H1 (cell line): ENCODE measurements around the gene LIMS1. TPM values are rescaled to one million over a fixed set of nuclear protein-coding genes. Genes with fewer than 3 reads are reported as not detected.
A peak's percentile ranks its signal among the peaks of the same experiment; 100 is the strongest.

ENCODE experiments used
- CTCF ChIA-PET: fragments of 300-600 bp; sonication (Branson Sonifier 250); formaldehyde crosslinking; loops from one replicate; lab custom pipeline; 2021; ENCODE audit not compliant: partially characterized antibody; lab: Charles Lee
- POLR2A ChIA-PET: fragments of 300-600 bp; sonication (Branson Sonifier 250); formaldehyde crosslinking; loops from one replicate; lab custom pipeline; 2021; ENCODE audit warnings: inconsistent platforms; ENCODE audit not compliant: partially characterized antibody; lab: Charles Lee
- DNase-seq, 2 experiments: peaks; one replicate each; pipeline versions ENCODE4 v3.0.0 to v3.0.0-alpha.2; 2010 to 2022; ENCODE audit warnings: low spot score in 2 of 2, low read depth in 1 of 2, mixed read lengths in 1 of 2
- FAIRE-seq: peaks from 2 replicates; lab custom pipeline; 2011; peaks lifted over from hg19 to GRCh38; lab: Jason Lieb, UNC
- H2AFZ ChIP-seq: 2 replicates; pipeline ENCODE4 v1.8.1; 2012; ENCODE audit warnings: low read length, inconsistent platforms
- H2AK5ac ChIP-seq: 2 replicates; pipeline ENCODE4 v1.6.1; 2013; ENCODE audit warnings: low read depth, low read length
- H2BK120ac ChIP-seq: replicated peaks from 2 replicates; pipeline ENCODE3; 2013; ENCODE audit warnings: low read depth, low read length, inconsistent platforms
- H2BK12ac ChIP-seq: 2 replicates; pipeline ENCODE4 v1.6.1; 2013; ENCODE audit warnings: low read depth, low read length
- H2BK15ac ChIP-seq: 2 replicates; pipeline ENCODE4 v1.6.1; 2013; ENCODE audit warnings: low read length
- H2BK20ac ChIP-seq: 2 replicates; pipeline ENCODE4 v1.6.1; 2013; ENCODE audit warnings: low read length
- H2BK5ac ChIP-seq: 2 replicates; pipeline ENCODE4 v1.6.1; 2013; ENCODE audit warnings: low read depth, low read length
- H3K14ac ChIP-seq: 2 replicates; pipeline ENCODE4 v1.6.1; 2013; ENCODE audit warnings: inconsistent platforms; ENCODE audit not compliant: insufficient read length
- H3K18ac ChIP-seq: 2 replicates; pipeline ENCODE4 v1.6.1; 2013; ENCODE audit warnings: low read length; ENCODE audit errors: extremely low read depth
- H3K23ac ChIP-seq: 2 replicates; pipeline ENCODE4 v1.6.1; 2013; ENCODE audit warnings: inconsistent platforms; ENCODE audit not compliant: insufficient read length
- H3K23me2 ChIP-seq: 2 replicates; pipeline ENCODE4 v1.6.1; 2013; ENCODE audit warnings: low read depth, low read length
- H3K27ac ChIP-seq: 2 replicates; pipeline ENCODE4 v1.6.1; 2011; ENCODE audit warnings: low read depth, low read length, inconsistent platforms
- H3K27me3 ChIP-seq, 4 experiments: replicated peaks in 1 of 4; 1 replicate in 1 of 4; 2 replicates in 3 of 4; pipeline versions ENCODE4 v1.6.1 to v1.8.1; 2011 to 2013; ENCODE audit warnings: low read length in 3 of 4, mild to moderate bottlenecking in 3 of 4, inconsistent platforms in 2 of 4, mixed read lengths in 2 of 4, moderate library complexity in 1 of 4; ENCODE audit not compliant: control insufficient read depth in 3 of 4, insufficient read depth in 3 of 4; ENCODE audit errors: extremely low read depth in 1 of 4
- H3K36me3 ChIP-seq, 4 experiments: 2 replicates each; pipeline versions ENCODE4 v1.6.1 to v1.8.1; 2011 to 2013; ENCODE audit warnings: mild to moderate bottlenecking in 4 of 4, low read length in 3 of 4, moderate library complexity in 2 of 4, control low read depth in 1 of 4, inconsistent platforms in 1 of 4; ENCODE audit not compliant: insufficient read depth in 4 of 4, control insufficient read depth in 2 of 4
- H3K4ac ChIP-seq: replicated peaks from 2 replicates; pipeline ENCODE3; 2013; ENCODE audit warnings: low read length, low read depth, mixed read lengths, inconsistent platforms; ENCODE audit not compliant: insufficient read length
- H3K4me1 ChIP-seq, 4 experiments: replicated peaks in 1 of 4; 1 replicate in 1 of 4; 2 replicates in 3 of 4; pipeline versions ENCODE4 v1.6.1 to v1.8.1; 2011 to 2013; ENCODE audit warnings: low read length in 3 of 4, inconsistent platforms in 2 of 4, mixed read lengths in 1 of 4; ENCODE audit not compliant: insufficient read depth in 4 of 4, control insufficient read depth in 3 of 4
- H3K4me2 ChIP-seq, 2 experiments: 2 replicates each; pipeline versions ENCODE4 v1.6.1 to v1.8.1; 2011 to 2013; ENCODE audit warnings: low read depth in 2 of 2, low read length in 2 of 2, control low read depth in 1 of 2, inconsistent platforms in 1 of 2, mild to moderate bottlenecking in 1 of 2; ENCODE audit not compliant: insufficient read depth in 1 of 2
- H3K4me3 ChIP-seq, 4 experiments: fragments of 200-600, 300-600 bp in 1 of 4; sonication (generic), shearing (Covaris generic), sonication (Bioruptor Twin) in 1 of 4; 2 replicates each; pipeline versions ENCODE4 v1.5.1 to v1.8.1; 2011 to 2016; ENCODE audit warnings: low read length in 4 of 4, low read depth in 3 of 4, control low read depth in 2 of 4, inconsistent platforms in 2 of 4, mild to moderate bottlenecking in 2 of 4, mixed read lengths in 1 of 4, moderate library complexity in 1 of 4; ENCODE audit not compliant: insufficient read depth in 2 of 4; ENCODE audit errors: extremely low read depth in 1 of 4
- H3K56ac ChIP-seq: replicated peaks from 2 replicates; pipeline ENCODE3; 2013; ENCODE audit warnings: low read depth, mild to moderate bottlenecking, mixed read lengths, low read length, inconsistent platforms; ENCODE audit not compliant: insufficient read length
- H3K79me1 ChIP-seq: 2 replicates; pipeline ENCODE4 v1.6.1; 2013; ENCODE audit warnings: low read depth, low read length, control low read depth
- H3K79me2 ChIP-seq, 2 experiments: 2 replicates each; pipeline versions ENCODE4 v1.6.1 to v1.8.1; 2012 to 2013; ENCODE audit warnings: low read length in 2 of 2, mild to moderate bottlenecking in 2 of 2, inconsistent platforms in 1 of 2; ENCODE audit not compliant: insufficient read depth in 2 of 2, control insufficient read depth in 1 of 2
- H3K9ac ChIP-seq, 4 experiments: replicated peaks in 1 of 4; 1 replicate in 1 of 4; 2 replicates in 3 of 4; pipeline versions ENCODE4 v1.6.1 to v1.8.1; 2011 to 2013; ENCODE audit warnings: low read depth in 3 of 4, low read length in 3 of 4, control low read depth in 2 of 4, mild to moderate bottlenecking in 2 of 4, moderate library complexity in 2 of 4, inconsistent platforms in 1 of 4; ENCODE audit errors: extremely low read depth in 1 of 4
- H3K9me3 ChIP-seq, 2 experiments: 2 replicates each; pipeline versions ENCODE4 v1.6.1 to v1.8.1; 2012 to 2013; ENCODE audit warnings: mild to moderate bottlenecking in 2 of 2, moderate library complexity in 2 of 2, control low read depth in 1 of 2, inconsistent platforms in 1 of 2, low read depth in 1 of 2, low read length in 1 of 2, mixed read lengths in 1 of 2; ENCODE audit not compliant: insufficient read depth in 2 of 2
- H4K20me1 ChIP-seq, 2 experiments: replicated peaks in 1 of 2; 2 replicates each; pipeline versions ENCODE3 to v1.8.1; 2011 to 2013; ENCODE audit warnings: inconsistent platforms in 2 of 2, low read length in 2 of 2, mild to moderate bottlenecking in 1 of 2; ENCODE audit not compliant: insufficient read depth in 2 of 2, control insufficient read depth in 1 of 2
- H4K5ac ChIP-seq: 2 replicates; pipeline ENCODE4 v1.6.1; 2013; ENCODE audit warnings: low read length, low read depth, mixed read lengths, inconsistent platforms; ENCODE audit not compliant: insufficient read length
- H4K8ac ChIP-seq: 2 replicates; pipeline ENCODE4 v1.8.0; 2013; ENCODE audit warnings: mild to moderate bottlenecking, moderate library complexity, low read length, inconsistent platforms; ENCODE audit not compliant: insufficient read depth; ENCODE audit errors: extremely low read depth
- H4K91ac ChIP-seq: replicated peaks from 2 replicates; pipeline ENCODE3; 2013; ENCODE audit warnings: low read length, mixed read lengths, inconsistent platforms; ENCODE audit not compliant: insufficient read length
- CEBPB ChIP-seq: IDR thresholded peaks from 2 replicates; pipeline ENCODE4 v1.6.1; 2012; ENCODE audit warnings: low read depth, low read length
- CTBP2 ChIP-seq: IDR thresholded peaks from 2 replicates; pipeline ENCODE4 v1.7.0; 2011; ENCODE audit warnings: borderline replicate concordance, mild to moderate bottlenecking, moderate library complexity, mixed read lengths, low read length; ENCODE audit not compliant: insufficient read depth, insufficient read length
- JUN ChIP-seq: IDR thresholded peaks from 2 replicates; pipeline ENCODE4 v1.6.1; 2011; ENCODE audit warnings: low read depth, mild to moderate bottlenecking, improper control_type of control experiment, low read length
- MAFK ChIP-seq: IDR thresholded peaks from 2 replicates; pipeline ENCODE4 v1.6.1; 2012; ENCODE audit warnings: low read depth, mild to moderate bottlenecking, improper control_type of control experiment, low read length
- RAD21 ChIP-seq, 2 experiments: IDR thresholded peaks in 1 of 2; conservative IDR thresholded peaks in 1 of 2; 2 replicates each; pipeline ENCODE4 v1.6.1; 2011; ENCODE audit warnings: low read depth in 2 of 2, low read length in 2 of 2, improper control_type of control experiment in 1 of 2, inconsistent platforms in 1 of 2, mild to moderate bottlenecking in 1 of 2, moderate library complexity in 1 of 2
- SP1 ChIP-seq: IDR thresholded peaks from 2 replicates; pipeline ENCODE4 v1.6.1; 2011; ENCODE audit warnings: low read depth, low read length
- WGBS, 2 experiments: shearing (Covaris generic) in 1 of 2; methylation state at CpG; one replicate each; pipeline versions ENCODE4 v1.1.6 to v1.1.7; 2013 to 2015; ENCODE audit warnings: low lambda C conversion rate in 2 of 2, mixed read lengths in 2 of 2, inconsistent platforms in 1 of 2, low coverage in 1 of 2, missing lambda C conversion rate in 1 of 2; ENCODE audit not compliant: insufficient replicate concordance in 2 of 2, insufficient coverage in 1 of 2, insufficient read length in 1 of 2; ENCODE audit errors: extremely low coverage in 1 of 2, missing lambda C conversion rate in 1 of 2; 5-methylcytosine and 5-hydroxymethylcytosine counted together
- polyA plus RNA-seq, 7 experiments: library from polyadenylated mRNA; depleted of rRNA in 3 of 7; stranded (reverse) in 5 of 7; unstranded in 2 of 7; fragments of >200 nt in 5 of 7; fragments of 200-250 nt in 2 of 7; gene quantifications; 1 replicate in 5 of 7; 2 replicates in 1 of 7; 4 replicates in 1 of 7; pipeline versions ENCODE4 v1.2.1 to v1.2.3, GENCODE V29; 2011 to 2013; ENCODE audit warnings: missing spikeins in 2 of 7, mixed read lengths in 2 of 7
- total RNA-seq: library from RNA; stranded (reverse); fragmentation: NEBNext Ultra II Directional; extraction: Animal tissue kit (Norgen Biotek cat#: 25700); gene quantifications from 2 replicates; pipeline ENCODE4 v1.2.1, GENCODE V29; 2021

The LIMS1 gene
- total and polyA plus RNA-seq, 2 of the 8 experiments (the other 6 are each of a cell fraction or from before 2014, with no cell fraction given), result 24.1 to 36.7 TPM

DNA sequence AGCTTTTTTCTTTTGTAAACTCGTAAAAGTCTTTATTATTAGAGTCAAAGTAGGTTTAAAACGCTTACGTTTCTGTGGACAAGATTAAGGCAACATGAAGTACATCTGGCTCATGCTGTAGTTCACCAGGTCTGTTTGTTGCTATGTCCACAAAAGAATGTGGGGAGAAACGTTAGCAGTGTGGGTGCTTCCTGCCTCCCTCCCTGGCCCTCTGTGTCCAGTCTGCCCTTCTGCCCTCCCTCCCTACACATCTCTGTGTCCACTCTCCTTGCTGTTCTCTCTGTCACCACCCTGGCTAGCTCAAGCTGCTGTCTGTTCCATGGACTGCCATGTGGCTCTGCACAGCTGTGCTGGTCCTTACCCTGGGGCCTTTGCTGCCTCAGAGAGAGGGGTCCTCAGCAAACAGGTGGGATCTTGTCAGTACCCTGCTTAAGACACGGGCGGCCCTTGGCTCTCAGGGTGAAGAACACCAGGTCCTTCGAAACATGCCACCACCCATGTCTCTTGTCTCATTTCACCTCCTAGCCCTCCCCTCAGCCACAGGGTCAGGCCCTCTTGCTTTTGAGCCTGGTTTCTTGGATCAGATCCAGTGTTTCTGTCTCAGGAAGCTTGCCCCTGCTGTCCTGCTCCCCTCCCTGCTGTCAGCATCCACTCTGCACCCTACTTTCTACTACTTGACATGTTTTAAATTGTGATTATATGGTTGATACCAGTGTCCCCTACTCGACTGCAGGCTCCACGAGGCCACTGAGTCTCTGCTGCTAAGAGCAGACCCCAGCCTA, 79.2 kb downstream of the LIMS1 start:
- peak overlapping the region; percentile 42; the same call in 1 of the 2 replicates for H3K27ac ChIP-seq
- WGBS, 2 experiments, result 85% methylated on average over 9 of the region's 9 CpGs; no CpG with 5 or more reads in 1 of the 2 experiments
- no peak overlapping the region for H2BK120ac ChIP-seq
- peak overlapping the region; percentile 51; the same call in 1 of the 2 replicates for H3K18ac ChIP-seq
- no peak overlapping the region for H3K23ac ChIP-seq
- H2BK15ac ChIP-seq, result 0 out of 2 replicates have a peak overlapping the region, but pooled peaks have one; percentile 12
- H3K27me3 ChIP-seq, result no peaks in the 10 kb centered on the region
- H2AK5ac ChIP-seq, result peak overlapping the region; percentile 83; the same call in 1 of the 2 replicates
- no peak overlapping the region for H3K14ac ChIP-seq
- ChIA-PET CTCF (interaction anchor here (1.0 to 7.0 kb wide), 3 partner anchors 8 to 29 kb away, joined by 3 to 109 read pairs (median 9); no protein-coding TSS in a partner anchor), POLR2A (no interaction called here)
- H4K91ac ChIP-seq, result no peak overlapping the region
- H3K4me2 ChIP-seq, result no peak overlapping the region
- DNase-seq (no peak), FAIRE-seq (no peak)
- peaks cover 0 to 6% of the 10 kb centered on the region in 2 experiments; a peak in 1 of 4 replicates for H3K79me2 ChIP-seq
- no peak overlapping the region for H2BK20ac ChIP-seq
- H2AFZ ChIP-seq, result no peak overlapping the region
- no peak overlapping the region for H3K9ac ChIP-seq
- H4K20me1 ChIP-seq, result no peaks in the 10 kb centered on the region
- H3K4ac ChIP-seq, result no peak overlapping the region
- H4K8ac ChIP-seq, result peak overlapping the region; percentile 28; the same call in 1 of the 2 replicates
- H3K56ac ChIP-seq, result no peak overlapping the region
- H2BK12ac ChIP-seq, result 0 out of 2 replicates have a peak overlapping the region, but pooled peaks have one; percentile 27
- no peaks in the 10 kb centered on the region for H3K36me3 ChIP-seq
- no peak overlapping the region for H3K4me3 ChIP-seq
- peaks cover 2% of the 10 kb centered on the region; the same call in 1 of the 2 replicates for H3K79me1 ChIP-seq
- peaks cover 0 to 7% (median 2%) of the 10 kb centered on the region in 4 experiments; a peak in 2 of 7 replicates for H3K4me1 ChIP-seq
- no peak overlapping the region for H4K5ac ChIP-seq
- no peaks in the 10 kb centered on the region for H3K23me2 ChIP-seq
- TF ChIP-seq CEBPB, result no peak
- TF ChIP-seq JUN, result no peak
- no peak for TF ChIP-seq RAD21 (IDR thresholded peaks at IDR 0.05 in 1 of 2, conservative IDR thresholded peaks at IDR 0.05 in 1 of 2; ENCODE audit: low read depth in 2 of 2, low read length in 2 of 2)
- TF ChIP-seq MAFK, result no peak
- TF ChIP-seq CTBP2, result no peak
- TF ChIP-seq SP1, result no peak
- H2BK5ac ChIP-seq, result peak overlapping the region; percentile 46
- H3K9me3 ChIP-seq, result no peaks in the 10 kb centered on the region
